NB4 (cell line): Measurements from ENCODE around the gene C6orf58.
A peak's percentile ranks its signal among the peaks of the same experiment; 100 is the strongest.

Source experiments
- DNase-seq: peaks from one replicate; pipeline ENCODE4 v3.0.0; 2010; ENCODE audit warnings: low read depth
- H3K4me3 ChIP-seq: one replicate; pipeline ENCODE4 v1.5.1; 2011; ENCODE audit warnings: mild to moderate bottlenecking, low read depth, low read length, moderate library complexity
- MYC ChIP-seq: IDR thresholded peaks from 2 replicates; pipeline ENCODE4 v1.6.1; 2011; ENCODE audit warnings: low read depth, low read length
- POLR2A ChIP-seq: IDR thresholded peaks from 2 replicates; pipeline ENCODE4 v1.6.1; 2011; ENCODE audit warnings: mild to moderate bottlenecking; ENCODE audit not compliant: insufficient read length; ENCODE audit errors: extremely low read depth
- TF ChIP-seq, protein P1 (sequence below): IDR thresholded peaks from 2 replicates; pipeline ENCODE4 v1.6.1; 2011; ENCODE audit warnings: low read depth, low read length
- TF ChIP-seq, protein P2 (sequence below): IDR thresholded peaks from one replicate; pipeline ENCODE4 v1.5.1; 2012; ENCODE audit warnings: low read depth, low read length

The C6orf58 gene

DNA sequence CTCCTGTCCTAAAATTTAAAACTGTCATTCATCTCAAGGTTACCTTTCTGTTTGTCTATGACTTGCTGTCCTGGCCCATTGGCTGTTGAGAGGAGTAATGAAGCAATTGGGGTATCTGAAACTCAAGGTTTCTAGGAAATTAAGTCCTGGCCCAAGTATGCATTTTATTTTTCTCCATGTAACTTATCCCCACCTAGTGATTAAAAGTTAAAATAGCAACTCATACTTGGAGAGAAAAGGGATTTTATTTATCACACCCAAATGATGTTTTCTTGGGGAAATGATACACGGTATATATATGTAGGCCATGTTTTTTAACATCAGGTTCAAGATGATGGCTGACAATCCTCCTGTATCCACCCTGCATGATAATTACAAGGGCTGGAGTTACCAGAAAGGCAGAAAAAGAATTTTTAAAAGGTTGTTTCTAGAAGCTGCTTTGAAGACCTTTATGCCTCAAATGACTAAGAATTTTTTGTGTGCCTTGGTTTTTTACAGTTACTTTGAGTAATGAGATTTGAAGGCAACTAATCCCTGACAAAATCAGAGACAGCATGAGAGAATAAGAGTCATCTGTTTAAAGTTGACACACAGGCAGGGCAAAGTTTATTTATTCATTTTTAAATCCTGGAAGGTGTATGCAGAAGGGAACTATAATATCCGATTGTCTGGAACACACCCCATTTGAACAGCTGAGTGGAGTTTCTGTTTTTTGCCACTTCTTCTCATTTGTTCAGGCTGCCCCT lies 28.9 kb upstream of the C6orf58 start:
- TF ChIP-seq, protein P1, sequence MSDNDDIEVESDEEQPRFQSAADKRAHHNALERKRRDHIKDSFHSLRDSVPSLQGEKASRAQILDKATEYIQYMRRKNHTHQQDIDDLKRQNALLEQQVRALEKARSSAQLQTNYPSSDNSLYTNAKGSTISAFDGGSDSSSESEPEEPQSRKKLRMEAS: no peak
- TF ChIP-seq, protein P2, sequence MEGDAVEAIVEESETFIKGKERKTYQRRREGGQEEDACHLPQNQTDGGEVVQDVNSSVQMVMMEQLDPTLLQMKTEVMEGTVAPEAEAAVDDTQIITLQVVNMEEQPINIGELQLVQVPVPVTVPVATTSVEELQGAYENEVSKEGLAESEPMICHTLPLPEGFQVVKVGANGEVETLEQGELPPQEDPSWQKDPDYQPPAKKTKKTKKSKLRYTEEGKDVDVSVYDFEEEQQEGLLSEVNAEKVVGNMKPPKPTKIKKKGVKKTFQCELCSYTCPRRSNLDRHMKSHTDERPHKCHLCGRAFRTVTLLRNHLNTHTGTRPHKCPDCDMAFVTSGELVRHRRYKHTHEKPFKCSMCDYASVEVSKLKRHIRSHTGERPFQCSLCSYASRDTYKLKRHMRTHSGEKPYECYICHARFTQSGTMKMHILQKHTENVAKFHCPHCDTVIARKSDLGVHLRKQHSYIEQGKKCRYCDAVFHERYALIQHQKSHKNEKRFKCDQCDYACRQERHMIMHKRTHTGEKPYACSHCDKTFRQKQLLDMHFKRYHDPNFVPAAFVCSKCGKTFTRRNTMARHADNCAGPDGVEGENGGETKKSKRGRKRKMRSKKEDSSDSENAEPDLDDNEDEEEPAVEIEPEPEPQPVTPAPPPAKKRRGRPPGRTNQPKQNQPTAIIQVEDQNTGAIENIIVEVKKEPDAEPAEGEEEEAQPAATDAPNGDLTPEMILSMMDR: no peak
- H3K4me3 ChIP-seq: no peak overlapping the region
- peak; percentile 11 for DNase-seq

DNA sequence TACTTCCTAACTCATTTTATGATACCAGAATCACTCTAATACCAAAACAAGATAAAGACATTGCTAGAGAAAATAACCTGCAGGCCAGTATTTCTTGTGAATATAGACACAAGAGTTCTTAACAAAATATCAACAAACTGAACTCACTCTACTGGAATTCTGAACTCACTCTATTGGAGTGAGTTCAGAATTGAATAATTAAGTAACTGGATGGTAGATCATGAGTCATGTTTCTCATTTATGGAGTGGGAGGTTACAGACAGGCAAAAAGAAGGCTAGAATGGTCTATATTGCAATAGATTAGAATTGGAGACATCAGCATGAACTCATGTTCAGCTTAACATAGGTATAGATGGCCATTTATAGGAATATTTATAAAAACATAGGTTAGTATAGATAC lies 26.6 kb upstream of the C6orf58 start:
- no peak for DNase-seq
- TF ChIP-seq, protein P1: no peak
- TF ChIP-seq, protein P2: no peak
- TF ChIP-seq MYC (no peak), POLR2A (no peak)

GRCh38 chr6:127554435-127555006 lies 22.5 kb upstream of the C6orf58 start:
- H3K4me3 ChIP-seq: no peak overlapping the region
- DNase-seq: peak; percentile 57
- TF ChIP-seq MYC (peak; percentile 71; the same call in 1 of the 2 replicates), POLR2A (no peak)
- TF ChIP-seq, protein P2: peak; percentile 49
- TF ChIP-seq, protein P1: peak; percentile 57; the same call in 1 of the 2 replicates

More for the DNA sequence above, 26.6 kb upstream of the C6orf58 start:
- no peak overlapping the region for H3K4me3 ChIP-seq

GRCh38 chr6:127561660-127562059 lies 15.3 kb upstream of the C6orf58 start:
- TF ChIP-seq MYC (no peak), POLR2A (no peak)
- TF ChIP-seq, protein P1: no peak
- TF ChIP-seq, protein P2: no peak
- H3K4me3 ChIP-seq: no peak overlapping the region
- DNase-seq: no peak

DNA sequence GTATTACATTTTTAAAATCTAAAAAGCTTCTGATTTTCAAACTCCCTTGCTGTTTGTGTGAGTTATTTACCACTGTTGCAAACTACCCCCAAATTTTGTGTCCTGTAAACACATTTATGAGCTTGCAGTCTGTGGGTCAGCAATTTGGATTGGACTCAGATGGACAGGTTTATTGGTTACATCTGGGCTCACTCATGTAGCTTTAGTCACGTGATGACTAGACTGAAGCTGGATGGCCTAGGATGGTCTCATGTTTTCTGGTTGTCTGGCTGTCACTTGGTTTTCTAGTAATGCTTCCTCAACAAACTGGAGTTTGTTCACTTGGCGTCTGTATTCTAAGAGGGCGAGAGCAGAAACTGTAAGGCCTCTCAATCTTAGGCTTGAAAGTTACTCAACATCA lies 12.2 kb upstream of the C6orf58 start:
- no peak for TF ChIP-seq POLR2A
- no peak for TF ChIP-seq MYC
- TF ChIP-seq, protein P1: no peak
- TF ChIP-seq, protein P2: no peak

More for the DNA sequence above, 12.2 kb upstream of the C6orf58 start:
- DNase-seq: no peak
- H3K4me3 ChIP-seq: no peak overlapping the region
